Hepatocyte (in vitro differentiated cells): ENCODE data around the gene DNAJC1. TPM values are rescaled to one million over a fixed set of nuclear protein-coding genes. Genes with fewer than 3 reads are reported as not detected.

ENCODE experiments used
- DNase-seq: peaks from one replicate; pipeline ENCODE4 v3.0.0-alpha.2; 2016; ENCODE audit warnings: low spot score
- H2AFZ ChIP-seq: fragments of 200-600 bp; sonication (generic); 2 replicates; pipeline ENCODE4 v1.6.0; 2016; ENCODE audit warnings: antibody characterized with exemption, mild to moderate bottlenecking
- H3K27ac ChIP-seq: fragments of 200-600 bp; sonication (generic); 2 replicates; pipeline ENCODE4 v1.5.1; 2016; ENCODE audit warnings: mild to moderate bottlenecking
- H3K27me3 ChIP-seq: fragments of 200-600 bp; sonication (generic); 2 replicates; pipeline ENCODE4 v1.6.1; 2016
- H3K36me3 ChIP-seq: fragments of 200-600 bp; sonication (generic); replicated peaks from 2 replicates; pipeline ENCODE4 v1.5.1; 2016; ENCODE audit warnings: low read depth; ENCODE audit not compliant: insufficient read depth
- H3K4me1 ChIP-seq: fragments of 200-600 bp; sonication (generic); 2 replicates; pipeline ENCODE4 v1.5.1; 2016; ENCODE audit warnings: mild to moderate bottlenecking, moderate library complexity; ENCODE audit not compliant: insufficient read depth
- H3K4me2 ChIP-seq: fragments of 200-600 bp; sonication (generic); 2 replicates; pipeline ENCODE4 v1.6.0; 2016
- H3K4me3 ChIP-seq: fragments of 200-600 bp; sonication (generic); 2 replicates; pipeline ENCODE4 v1.5.1; 2016; ENCODE audit warnings: mild to moderate bottlenecking
- H3K79me2 ChIP-seq: fragments of 200-600 bp; sonication (generic); 2 replicates; pipeline ENCODE4 v1.6.0; 2017; ENCODE audit warnings: mild to moderate bottlenecking
- H3K9me2 ChIP-seq: fragments of 200-600 bp; sonication (generic); replicated peaks from 2 replicates; pipeline ENCODE4 v1.6.0; 2017; ENCODE audit warnings: mild to moderate bottlenecking; ENCODE audit not compliant: insufficient read depth
- H3K9me3 ChIP-seq: fragments of 200-600 bp; sonication (generic); 2 replicates; pipeline ENCODE4 v1.5.1; 2016; ENCODE audit warnings: low read depth, mild to moderate bottlenecking
- H4K20me1 ChIP-seq: fragments of 200-600 bp; sonication (generic); 2 replicates; pipeline ENCODE4 v1.6.0; 2016; ENCODE audit warnings: mild to moderate bottlenecking; ENCODE audit not compliant: insufficient read depth, poor library complexity, severe bottlenecking
- CTCF ChIP-seq: fragments of 200-600 bp; sonication (generic); IDR thresholded peaks from 2 replicates; pipeline ENCODE4 v1.5.1; 2016; ENCODE audit warnings: antibody characterized with exemption, mild to moderate bottlenecking; ENCODE audit not compliant: poor library complexity
- EZH2 ChIP-seq: fragments of 200-600 bp; sonication (generic); IDR thresholded peaks from 2 replicates; pipeline ENCODE4 v1.6.1; 2016; ENCODE audit warnings: antibody characterized with exemption, mild to moderate bottlenecking, borderline replicate concordance
- EZH2phosphoT487 ChIP-seq: fragments of 200-600 bp; sonication (generic); IDR thresholded peaks from one replicate; pipeline ENCODE4 v1.6.1; 2018; ENCODE audit warnings: antibody characterized with exemption, mild to moderate bottlenecking, low read depth, moderate library complexity; ENCODE audit not compliant: unreplicated experiment, severe bottlenecking
- WGBS: methylation state at CpG from one replicate; pipeline ENCODE4 v1.1.6; 2016; ENCODE audit warnings: low lambda C conversion rate; ENCODE audit errors: missing lambda C conversion rate; 5-methylcytosine and 5-hydroxymethylcytosine counted together
- polyA plus RNA-seq: library from polyadenylated mRNA; unstranded; fragments of >200 nt; fragmentation: Nextera tagmentation; extraction: Ambion mirVana; gene quantifications from 2 replicates; pipeline ENCODE4 v1.2.1, GENCODE V29; 2016
- total RNA-seq: library from RNA; depleted of rRNA; stranded (reverse); fragments of >200 nt; gene quantifications from 2 replicates; pipeline ENCODE4 v1.2.3, GENCODE V29; 2014

Gene DNAJC1
- total and polyA plus RNA-seq, 2 experiments from 2014 or later: 64.6 to 91.7 TPM

DNA sequence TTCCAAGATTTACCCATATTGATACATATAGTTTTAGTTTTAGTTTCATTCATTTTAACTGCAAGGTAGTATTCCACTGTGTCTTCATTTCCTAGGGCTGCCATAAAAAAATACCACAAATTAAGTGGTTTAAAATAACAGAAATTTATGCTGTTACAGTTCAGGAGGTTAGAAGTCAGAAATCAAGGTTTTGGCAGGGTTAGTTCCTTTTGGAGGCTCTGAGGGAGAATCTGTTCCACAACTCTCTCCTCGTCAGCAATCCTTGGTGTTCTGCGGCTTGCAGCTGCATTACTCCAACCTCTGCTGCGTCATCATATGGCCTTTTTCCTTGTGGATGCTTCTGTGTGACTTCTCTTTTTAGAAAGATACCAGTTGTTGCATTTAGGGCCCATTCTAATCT is 176.2 kb downstream of the DNAJC1 start:
- no peak overlapping the region for H3K4me2 ChIP-seq
- H3K79me2 ChIP-seq: no peaks in the 10 kb centered on the region
- TF ChIP-seq CTCF: no peak
- TF ChIP-seq EZH2: no peak
- TF ChIP-seq EZH2phosphoT487: no peak
- peaks cover 61% of the 10 kb centered on the region for H3K9me3 ChIP-seq
- H3K9me2 ChIP-seq: no peaks in the 10 kb centered on the region
- H3K27me3 ChIP-seq: no peaks in the 10 kb centered on the region
- no peak overlapping the region for H3K27ac ChIP-seq
- WGBS: 95% methylated on average over 3 of the region's 3 CpGs
- no peak overlapping the region for H3K4me3 ChIP-seq
- H3K4me1 ChIP-seq: no peaks in the 10 kb centered on the region
- H4K20me1 ChIP-seq: no peaks in the 10 kb centered on the region
- H2AFZ ChIP-seq: no peak overlapping the region
- no peaks in the 10 kb centered on the region for H3K36me3 ChIP-seq
- no peak for DNase-seq

DNA sequence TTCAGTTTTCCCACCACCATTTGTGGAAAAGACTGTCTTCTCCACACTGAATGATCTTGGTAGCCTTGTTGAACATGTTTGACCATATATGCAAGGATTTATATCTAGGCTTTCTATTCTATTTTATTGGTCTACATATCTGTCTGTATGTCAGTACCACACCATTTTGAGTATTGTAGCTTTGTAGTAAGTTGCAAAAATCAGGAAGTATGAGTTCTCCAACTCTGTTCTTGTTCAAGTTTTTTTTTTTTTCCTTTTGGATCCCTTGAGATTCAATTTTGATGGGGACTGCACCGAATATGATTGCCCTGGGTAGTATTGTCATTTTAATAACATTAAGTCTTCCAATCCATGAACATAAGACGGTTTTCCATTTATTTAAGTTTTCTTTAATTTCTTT is 176.8 kb downstream of the DNAJC1 start:
- no peak for DNase-seq
- 98% methylated on average over 2 of the region's 2 CpGs for WGBS
- no peaks in the 10 kb centered on the region for H3K4me1 ChIP-seq
- peaks cover 61% of the 10 kb centered on the region for H3K9me3 ChIP-seq
- H4K20me1 ChIP-seq: no peaks in the 10 kb centered on the region
- H3K4me2 ChIP-seq: no peak overlapping the region
- no peaks in the 10 kb centered on the region for H3K79me2 ChIP-seq
- no peaks in the 10 kb centered on the region for H3K36me3 ChIP-seq
- TF ChIP-seq CTCF: no peak
- no peak for TF ChIP-seq EZH2phosphoT487
- TF ChIP-seq EZH2: no peak
- no peaks in the 10 kb centered on the region for H3K9me2 ChIP-seq
- H3K27me3 ChIP-seq: no peaks in the 10 kb centered on the region
- no peak overlapping the region for H3K4me3 ChIP-seq
- H3K27ac ChIP-seq: no peak overlapping the region
- no peak overlapping the region for H2AFZ ChIP-seq

DNA sequence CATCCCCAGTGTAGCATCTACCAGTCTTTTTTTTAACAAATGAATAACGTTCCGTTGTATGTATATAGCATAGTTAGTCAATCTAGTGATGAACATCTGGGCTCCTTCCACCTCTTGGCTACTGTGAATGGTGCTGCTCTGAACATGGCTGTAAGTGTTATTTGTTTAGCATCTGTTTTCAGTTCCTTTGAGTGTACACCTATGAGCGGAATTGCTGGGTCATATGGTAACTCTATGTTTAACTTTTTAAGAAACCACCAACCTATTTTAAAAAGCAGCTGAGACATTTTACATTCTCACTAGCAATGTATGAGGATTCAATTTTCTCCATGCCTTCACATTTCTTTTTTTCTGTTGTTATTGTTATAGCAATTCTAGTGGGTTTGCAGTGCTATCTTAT is 178.2 kb downstream of the DNAJC1 start:
- H3K79me2 ChIP-seq: no peaks in the 10 kb centered on the region
- H3K4me1 ChIP-seq: no peaks in the 10 kb centered on the region
- H3K9me2 ChIP-seq: no peaks in the 10 kb centered on the region
- H3K27ac ChIP-seq: no peak overlapping the region
- no peak for TF ChIP-seq EZH2
- no peak for TF ChIP-seq EZH2phosphoT487
- TF ChIP-seq CTCF: no peak
- 100% methylated on average over 3 of the region's 3 CpGs for WGBS
- H3K9me3 ChIP-seq: peaks cover 53% of the 10 kb centered on the region
- H3K4me3 ChIP-seq: no peak overlapping the region
- no peaks in the 10 kb centered on the region for H3K36me3 ChIP-seq
- no peaks in the 10 kb centered on the region for H4K20me1 ChIP-seq
- no peaks in the 10 kb centered on the region for H3K27me3 ChIP-seq
- DNase-seq: no peak
- H3K4me2 ChIP-seq: no peak overlapping the region
- H2AFZ ChIP-seq: no peak overlapping the region

GRCh38 chr10:21824409-21824808 is 179.1 kb downstream of the DNAJC1 start:
- no peaks in the 10 kb centered on the region for H3K4me1 ChIP-seq
- no peak for DNase-seq
- H2AFZ ChIP-seq: no peak overlapping the region
- H3K9me3 ChIP-seq: peaks cover 44% of the 10 kb centered on the region
- no peaks in the 10 kb centered on the region for H3K27me3 ChIP-seq
- no peak for TF ChIP-seq EZH2phosphoT487
- H3K9me2 ChIP-seq: no peaks in the 10 kb centered on the region
- no peak overlapping the region for H3K4me3 ChIP-seq
- no peak overlapping the region for H3K4me2 ChIP-seq
- WGBS: 92% methylated on average over 4 of the region's 4 CpGs
- no peaks in the 10 kb centered on the region for H4K20me1 ChIP-seq
- H3K79me2 ChIP-seq: no peaks in the 10 kb centered on the region
- H3K27ac ChIP-seq: no peak overlapping the region
- H3K36me3 ChIP-seq: no peaks in the 10 kb centered on the region
